HepG2 (cell line): ENCODE data around the gene MORN1. TPM values are rescaled to one million over a fixed set of nuclear protein-coding genes. Genes with fewer than 3 reads are reported as not detected.

ENCODE experiments used
- ETV5 ChIP-seq: IDR thresholded peaks from 2 replicates; pipeline ENCODE4 v1.6.1; 2018; ENCODE audit warnings: missing biosample characterization, missing genetic modification reagents, inconsistent platforms, borderline replicate concordance
- ZNF354B ChIP-seq: sonication (generic); formaldehyde crosslinking; IDR thresholded peaks from 2 replicates; pipeline ENCODE4 v1.8.0; 2022; ENCODE audit warnings: mild to moderate bottlenecking, missing genetic modification reagents
- ZNF687 ChIP-seq: sonication (generic); formaldehyde crosslinking; IDR thresholded peaks from 2 replicates; pipeline ENCODE4 v1.5.1; 2020; ENCODE audit warnings: mild to moderate bottlenecking, missing genetic modification reagents, moderate library complexity
- ZNF740 ChIP-seq: sonication (generic); formaldehyde crosslinking; IDR thresholded peaks from 2 replicates; pipeline ENCODE4 v1.4.0; 2020; ENCODE audit warnings: missing genetic modification reagents
- polyA plus RNA-seq, 8 experiments: library from polyadenylated mRNA; depleted of rRNA in 3 of 8; stranded (reverse) in 7 of 8; unstranded in 1 of 8; fragments of >200 nt; fragmentation: Illumina TruSeq in 4 of 8; extraction: Trizol in 4 of 8; gene quantifications; 2 replicates each; pipeline versions ENCODE4 v1.2.1 to v1.2.3, GENCODE V29; 2011 to 2016; ENCODE audit warnings: low read depth in 4 of 8, missing spikeins in 1 of 8, mixed read lengths in 1 of 8; ENCODE audit not compliant: insufficient read depth in 1 of 8
- total RNA-seq, 5 experiments: library from RNA; depleted of rRNA; stranded (reverse); fragments of >200 nt; fragmentation: Illumina TruSeq; extraction: Trizol; gene quantifications; 2 replicates each; pipeline ENCODE4 v1.2.3, GENCODE V29; 2016; ENCODE audit warnings: low read depth in 1 of 5

Gene MORN1
- total and polyA plus RNA-seq, 2 of the 13 experiments (the other 11 are each of a cell fraction or from before 2014, with no cell fraction given): 3.1 to 6.5 TPM

- peak; percentile 35; the same call in 1 of the 2 replicates for TF ChIP-seq ZNF687 (CRISPR knock-in tag)
- TF ChIP-seq ZNF354B (CRISPR knock-in tag): no peak
- TF ChIP-seq ZNF740 (CRISPR knock-in tag): 0 out of 2 replicates have a peak, but pooled peaks have one; percentile 22
- TF ChIP-seq ETV5 (CRISPR knock-in tag): peak; percentile 11; the same call in 1 of the 2 replicates
Measured at GRCh38 chr1:2271841-2272655, 119.3 kb downstream of the MORN1 start (continued).

Other genes with a start within 250 kb of the MORN1 start
- 10.4 and 10.8 TPM in 2 replicates for gene FAAP20, start 196.8 kb downstream of the MORN1 start, total RNA-seq (2016; rRNA removed; fragmentation: Illumina TruSeq; extraction: Trizol)
- 9.6 and 14.4 TPM in 2 replicates for gene FAAP20, start 196.8 kb downstream of the MORN1 start, polyA plus RNA-seq (2011; rRNA removed)
- 6.9 and 9.6 TPM in 2 replicates for gene SKI, start 163.2 kb downstream of the MORN1 start, total RNA-seq (2016; rRNA removed; fragmentation: Illumina TruSeq; extraction: Trizol)
- gene SKI, start 163.2 kb downstream of the MORN1 start, polyA plus RNA-seq (2011; rRNA removed): 4.7 and 5.9 TPM in 2 replicates
- gene RER1, start 287 bp upstream of the MORN1 start, total RNA-seq (2016; rRNA removed; fragmentation: Illumina TruSeq; extraction: Trizol): 83.9 and 128 TPM in 2 replicates
- 135 and 164 TPM in 2 replicates for gene RER1, start 287 bp upstream of the MORN1 start, polyA plus RNA-seq (2011; rRNA removed)
- gene PEX10, start 21.0 kb upstream of the MORN1 start, total RNA-seq (2016; rRNA removed; fragmentation: Illumina TruSeq; extraction: Trizol): 38.3 and 39.6 TPM in 2 replicates
- gene PEX10, start 21.0 kb upstream of the MORN1 start, polyA plus RNA-seq (2011; rRNA removed): 16.1 and 21.0 TPM in 2 replicates
- 0.14 and 0.15 TPM in 2 replicates for gene PLCH2, start 84.7 kb upstream of the MORN1 start, total RNA-seq (2016; rRNA removed; fragmentation: Illumina TruSeq; extraction: Trizol)
- gene PLCH2, start 84.7 kb upstream of the MORN1 start, polyA plus RNA-seq (2011; rRNA removed): 0.67 and 1.3 TPM in 2 replicates
- gene PANK4, start 135.0 kb upstream of the MORN1 start, total RNA-seq (2016; rRNA removed; fragmentation: Illumina TruSeq; extraction: Trizol): 9.2 and 19.3 TPM in 2 replicates
- 17.2 and 17.4 TPM in 2 replicates for gene PANK4, start 135.0 kb upstream of the MORN1 start, polyA plus RNA-seq (2011; rRNA removed)
- not detected in 2 replicates for gene HES5, start 138.7 kb upstream of the MORN1 start, total RNA-seq (2016; rRNA removed; fragmentation: Illumina TruSeq; extraction: Trizol)
- 0.05 TPM in 1 of 2 replicates, not detected in the other for gene HES5, start 138.7 kb upstream of the MORN1 start, polyA plus RNA-seq (2011; rRNA removed)
- gene TNFRSF14, start 164.8 kb upstream of the MORN1 start, total RNA-seq (2016; rRNA removed; fragmentation: Illumina TruSeq; extraction: Trizol): 6.2 and 11.9 TPM in 2 replicates
- 49.9 and 70.7 TPM in 2 replicates for gene TNFRSF14, start 164.8 kb upstream of the MORN1 start, polyA plus RNA-seq (2011; rRNA removed)
- gene PRXL2B, start 195.2 kb upstream of the MORN1 start, total RNA-seq (2016; rRNA removed; fragmentation: Illumina TruSeq; extraction: Trizol): 14.1 and 16.8 TPM in 2 replicates
- gene PRXL2B, start 195.2 kb upstream of the MORN1 start, polyA plus RNA-seq (2011; rRNA removed): 22.1 and 29.5 TPM in 2 replicates
- gene MMEL1, start 241.5 kb upstream of the MORN1 start, total RNA-seq (2016; rRNA removed; fragmentation: Illumina TruSeq; extraction: Trizol): not detected in 2 replicates
- 0.48 and 1.6 TPM in 2 replicates for gene MMEL1, start 241.5 kb upstream of the MORN1 start, polyA plus RNA-seq (2011; rRNA removed)